ENCODE measurements around the gene ANKRD13A. TPM values are rescaled to one million over a fixed set of nuclear protein-coding genes. Genes with fewer than 3 reads are reported as not detected.

The ANKRD13A gene
- total RNA-seq, 1 experiment from 2014 or later, result 19.9 TPM

GRCh38 chr12:109958374-109958773, 40.9 kb upstream of the ANKRD13A start:
- H2AFZ ChIP-seq (ENCODE audit: low read depth, low read length, poor library complexity, severe bottlenecking), result no peak overlapping the region
- H3K79me2 ChIP-seq (ENCODE audit: insufficient read depth, low read length), result no peaks in the 10 kb centered on the region
- RAD21 ChIA-PET (ENCODE audit: low non-redundant PET in 1 of 2, low total read pairs in 2 of 2, uncharacterized antibody in 2 of 2, unreplicated experiment in 2 of 2), result no interaction called here
- no TSS peak for BruUV-seq (replicated peaks)
- POLR2A ChIA-PET, result no interaction called here
- no peak overlapping the region for H3K4me3 ChIP-seq (replicated peaks in 1 of 2; ENCODE audit: low read depth in 1 of 2, low read length in 2 of 2)
- H4K20me1 ChIP-seq (ENCODE audit: insufficient read depth), result no peaks in the 10 kb centered on the region
- H3K4me2 ChIP-seq (ENCODE audit: low read length), result no peak overlapping the region
- DNase-seq (ENCODE audit: low read depth, low spot score) (no peak), ATAC-seq (no peak)
- intact Hi-C loops (cut with micrococcal nuclease), result no loop called here
- no peaks in the 10 kb centered on the region for H3K27me3 ChIP-seq (ENCODE audit: insufficient read depth, low read length)
- H3K36me3 ChIP-seq (ENCODE audit: control insufficient read depth in 1 of 2, insufficient read depth in 2 of 2, low read length in 2 of 2), result peaks cover 5 to 8% of the 10 kb centered on the region in 2 experiments; a peak in 2 of 4 replicates
- H3K4me1 ChIP-seq (ENCODE audit: control insufficient read depth in 1 of 2, insufficient read depth in 2 of 2, low read length in 2 of 2), result peaks cover 0 to 6% of the 10 kb centered on the region in 2 experiments; a peak in 2 of 4 replicates
- no peak overlapping the region for H3K9ac ChIP-seq (ENCODE audit: low read length)
- H3K9me3 ChIP-seq (ENCODE audit: control insufficient read depth in 1 of 2, insufficient read depth in 1 of 2, low read depth in 1 of 2, low read length in 2 of 2), result no peaks in the 10 kb centered on the region
- no peak overlapping the region for H3K27ac ChIP-seq (ENCODE audit: low read depth, low read length)
- TF ChIP-seq CEBPB (IDR thresholded peaks at IDR 0.05; ENCODE audit: low read depth) (no peak), CBX3 (IDR thresholded peaks at IDR 0.05; ENCODE audit: low read depth) (no peak), EZH2phosphoT487 (IDR thresholded peaks at IDR 0.05; ENCODE audit: borderline replicate concordance) (no peak), ATF3 (IDR thresholded peaks at IDR 0.05) (no peak), MAX (IDR thresholded peaks at IDR 0.05) (no peak)
- CTCF ChIA-PET, result no interaction called here
- H3K9me2 ChIP-seq (ENCODE audit: insufficient read depth), result no peaks in the 10 kb centered on the region

- Histone ChIP-seq H4K20me1 (ENCODE audit: insufficient read depth) (no peaks in the 10 kb centered on the region), H3K9me2 (ENCODE audit: insufficient read depth) (no peaks in the 10 kb centered on the region), H3K4me1 (ENCODE audit: control insufficient read depth in 1 of 2, insufficient read depth in 2 of 2, low read length in 2 of 2) (0 out of 4 replicates have a peak, but pooled peaks cover 0 to 5% of the 10 kb centered on the region in 2 experiments), H3K4me3 (replicated peaks in 1 of 2; ENCODE audit: low read depth in 1 of 2, low read length in 2 of 2) (no peak overlapping the region), H3K9ac (ENCODE audit: low read length) (no peak overlapping the region), H3K4me2 (ENCODE audit: low read length) (no peak overlapping the region), H3K36me3 (ENCODE audit: control insufficient read depth in 1 of 2, insufficient read depth in 2 of 2, low read length in 2 of 2) (peaks cover 5 to 8% of the 10 kb centered on the region in 2 experiments; a peak in 2 of 4 replicates), H3K9me3 (ENCODE audit: control insufficient read depth in 1 of 2, insufficient read depth in 1 of 2, low read depth in 1 of 2, low read length in 2 of 2) (no peaks in the 10 kb centered on the region), H3K79me2 (ENCODE audit: insufficient read depth, low read length) (no peaks in the 10 kb centered on the region), H3K27ac (ENCODE audit: low read depth, low read length) (no peak overlapping the region), H3K27me3 (ENCODE audit: insufficient read depth, low read length) (no peaks in the 10 kb centered on the region), H2AFZ (ENCODE audit: low read depth, low read length, poor library complexity, severe bottlenecking) (no peak overlapping the region)
- ATAC-seq (no peak), DNase-seq (ENCODE audit: low read depth, low spot score) (no peak)
- ChIA-PET POLR2A (no interaction called here), RAD21 (ENCODE audit: low non-redundant PET in 1 of 2, low total read pairs in 2 of 2, uncharacterized antibody in 2 of 2, unreplicated experiment in 2 of 2) (no interaction called here), CTCF (no interaction called here)
- BruUV-seq (replicated peaks), result no TSS peak
- intact Hi-C loops (cut with micrococcal nuclease), result no loop called here
- TF ChIP-seq SRF (IDR thresholded peaks at IDR 0.05; ENCODE audit: low read depth), result no peak
- no peak for TF ChIP-seq POLR2A (IDR thresholded peaks at IDR 0.05; ENCODE audit: borderline replicate concordance, extremely low read depth, insufficient read depth, insufficient read length)
- no peak for TF ChIP-seq EZH2 (IDR thresholded peaks at IDR 0.05)
- TF ChIP-seq ZFX (IDR thresholded peaks at IDR 0.05), result no peak
- no peak for TF ChIP-seq JUND (IDR thresholded peaks at IDR 0.05)
- TF ChIP-seq CEBPB (IDR thresholded peaks at IDR 0.05; ENCODE audit: low read depth), result no peak
- TF ChIP-seq YY1 (IDR thresholded peaks at IDR 0.05; ENCODE audit: extremely low read depth, insufficient replicate concordance, low read depth, low read length), result no peak
- no peak for TF ChIP-seq TCF7L2 (IDR thresholded peaks at IDR 0.05; ENCODE audit: borderline replicate concordance, extremely low read depth, insufficient read depth, insufficient read length)
- no peak for TF ChIP-seq ZBTB33 (IDR thresholded peaks at IDR 0.05; ENCODE audit: extremely low read depth, insufficient replicate concordance, low read length)
- TF ChIP-seq ZNF274 (IDR thresholded peaks at IDR 0.05; ENCODE audit: low read depth, low read length), result no peak
- no peak for TF ChIP-seq RAD21 (IDR thresholded peaks at IDR 0.05; ENCODE audit: low read depth)
- no peak for TF ChIP-seq ATF3 (IDR thresholded peaks at IDR 0.05)
- no peak for TF ChIP-seq SIN3A (IDR thresholded peaks at IDR 0.05; ENCODE audit: low read depth)
Observed at GRCh38 chr12:109959411-109960093, 39.7 kb upstream of the ANKRD13A start.
